Esophagus squamous epithelium (tissue), 5 donors: ENCODE measurements around the gene SYTL2. TPM values are rescaled to one million over a fixed set of nuclear protein-coding genes. Genes with fewer than 3 reads are reported as not detected.
"Not testable (repeated sequence)": the region's sequence is repeated elsewhere in the genome, so short reads cannot be mapped to it uniquely, and the experiment has no call there.

Source experiments
- DNase-seq: peaks from one replicate; lab custom pipeline; 2025; lab: John Stamatoyannopoulos, UW
- H3K27ac ChIP-seq, 4 donors: fragments of 200-600 bp; sonication (generic); one replicate each; pipeline ENCODE4 v1.5.1; 2016 to 2019; ENCODE audit warnings: mild to moderate bottlenecking in 1 of 4
- H3K27me3 ChIP-seq, 4 donors: fragments of 200-600 bp; sonication (generic); 1 replicate in 3 of 4; 2 replicates in 1 of 4; pipeline versions ENCODE4 v1.5.1 to v1.6.0; 2017 to 2021; ENCODE audit warnings: antibody characterized with exemption in 1 of 4
- H3K36me3 ChIP-seq, 3 donors: fragments of 200-600 bp; sonication (generic); one replicate each; pipeline ENCODE4 v1.5.1; 2016 to 2019
- H3K4me1 ChIP-seq, 3 donors: fragments of 200-600 bp; sonication (generic); one replicate each; pipeline ENCODE4 v1.5.1; 2017 to 2019
- H3K4me3 ChIP-seq, 4 donors: fragments of 200-600 bp; sonication (generic); 1 replicate in 3 of 4; 2 replicates in 1 of 4; pipeline ENCODE4 v1.5.1; 2016 to 2019; ENCODE audit warnings: mild to moderate bottlenecking in 2 of 4, moderate library complexity in 1 of 4
- H3K9me3 ChIP-seq, 3 donors: fragments of 200-600 bp; sonication (generic); one replicate each; pipeline ENCODE4 v1.5.1; 2016 to 2019
- POLR2A ChIP-seq, 4 donors: fragments of 450-650 bp; IDR thresholded peaks; one replicate each; pipeline ENCODE4 v1.6.1; 2017; ENCODE audit warnings: antibody characterized with exemption in 4 of 4, mild to moderate bottlenecking in 4 of 4, moderate library complexity in 3 of 4
- WGBS, 2 donors: methylation state at CpG; one replicate each; pipeline ENCODE4 v1.1.5; 2018; 5-methylcytosine and 5-hydroxymethylcytosine counted together
- intact Hi-C: fragments of 100-400 bp; cut with DNase I; formaldehyde crosslinking; loops from one replicate; pipeline ENCODE4 v1.15.0; 2022
- total RNA-seq, 4 donors: library from RNA; depleted of rRNA; stranded (reverse); fragments of >200 nt; gene quantifications; one replicate each; pipeline ENCODE4 v1.1.0, GENCODE V29; 2016
- TF ChIP-seq, protein P1 (sequence below), 6 experiments: fragments of 450-650 bp in 4 of 6; fragments of 200-600 bp in 2 of 6; sonication (generic) in 2 of 6; IDR thresholded peaks; one replicate each; pipeline ENCODE4 v1.5.1; 2016 to 2019; ENCODE audit warnings: antibody characterized with exemption in 6 of 6, mild to moderate bottlenecking in 4 of 6, moderate library complexity in 4 of 6
- donor health status: DM: yes; HTN: yes; CAD: no.

The SYTL2 gene
- total RNA-seq, 4 donors from 2014 or later = 8.8 to 16.0 (median 9.2) TPM

GRCh38 chr11:85847436-85847835, 36.5 kb upstream of the SYTL2 start:
- no peaks in the 10 kb centered on the region for H3K9me3 ChIP-seq
- H3K4me1 ChIP-seq = peaks cover 0 to 7% (median 3%) of the 10 kb centered on the region in 3 donors
- H3K27me3 ChIP-seq = no peaks in the 10 kb centered on the region
- H3K27ac ChIP-seq = no peak overlapping the region
- no peak for DNase-seq
- no peak overlapping the region for H3K4me3 ChIP-seq
- H3K36me3 ChIP-seq = no peaks in the 10 kb centered on the region
- no peak for TF ChIP-seq POLR2A (IDR thresholded peaks at IDR 0.05)
- TF ChIP-seq, protein P1, sequence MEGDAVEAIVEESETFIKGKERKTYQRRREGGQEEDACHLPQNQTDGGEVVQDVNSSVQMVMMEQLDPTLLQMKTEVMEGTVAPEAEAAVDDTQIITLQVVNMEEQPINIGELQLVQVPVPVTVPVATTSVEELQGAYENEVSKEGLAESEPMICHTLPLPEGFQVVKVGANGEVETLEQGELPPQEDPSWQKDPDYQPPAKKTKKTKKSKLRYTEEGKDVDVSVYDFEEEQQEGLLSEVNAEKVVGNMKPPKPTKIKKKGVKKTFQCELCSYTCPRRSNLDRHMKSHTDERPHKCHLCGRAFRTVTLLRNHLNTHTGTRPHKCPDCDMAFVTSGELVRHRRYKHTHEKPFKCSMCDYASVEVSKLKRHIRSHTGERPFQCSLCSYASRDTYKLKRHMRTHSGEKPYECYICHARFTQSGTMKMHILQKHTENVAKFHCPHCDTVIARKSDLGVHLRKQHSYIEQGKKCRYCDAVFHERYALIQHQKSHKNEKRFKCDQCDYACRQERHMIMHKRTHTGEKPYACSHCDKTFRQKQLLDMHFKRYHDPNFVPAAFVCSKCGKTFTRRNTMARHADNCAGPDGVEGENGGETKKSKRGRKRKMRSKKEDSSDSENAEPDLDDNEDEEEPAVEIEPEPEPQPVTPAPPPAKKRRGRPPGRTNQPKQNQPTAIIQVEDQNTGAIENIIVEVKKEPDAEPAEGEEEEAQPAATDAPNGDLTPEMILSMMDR (IDR thresholded peaks at IDR 0.05) = no peak
- intact Hi-C loops = no loop called here

GRCh38 chr11:85845124-85845631, 34.2 kb upstream of the SYTL2 start:
- no peak for DNase-seq
- Histone ChIP-seq H3K27ac (no peak overlapping the region), H3K36me3 (no peaks in the 10 kb centered on the region), H3K27me3 (no peaks in the 10 kb centered on the region), H3K4me3 (no peak overlapping the region), H3K4me1 (peaks cover 0 to 7% (median 3%) of the 10 kb centered on the region in 3 donors), H3K9me3 (no peaks in the 10 kb centered on the region)
- intact Hi-C loops = no loop called here
- WGBS, 2 donors = 83 to 92% methylated on average over 1 of the region's 1 CpG
- no peak for TF ChIP-seq POLR2A (IDR thresholded peaks at IDR 0.05)
- TF ChIP-seq, protein P1 (IDR thresholded peaks at IDR 0.05) = no peak

- Histone ChIP-seq H3K9me3 (no peaks in the 10 kb centered on the region), H3K27me3 (no peaks in the 10 kb centered on the region), H3K36me3 (no peaks in the 10 kb centered on the region), H3K27ac (no peak overlapping the region), H3K4me3 (no peak overlapping the region), H3K4me1 (peaks cover 0 to 7% (median 3%) of the 10 kb centered on the region in 3 donors)
- TF ChIP-seq POLR2A (IDR thresholded peaks at IDR 0.05) = no peak
- TF ChIP-seq, protein P1 (IDR thresholded peaks at IDR 0.05) = no peak
- intact Hi-C loops = no loop called here
- 33 to 39% methylated on average over 2 of the region's 2 CpGs for WGBS, 2 donors
- DNase-seq = no peak
Measured at GRCh38 chr11:85844439-85845123, 33.6 kb upstream of the SYTL2 start.

DNA sequence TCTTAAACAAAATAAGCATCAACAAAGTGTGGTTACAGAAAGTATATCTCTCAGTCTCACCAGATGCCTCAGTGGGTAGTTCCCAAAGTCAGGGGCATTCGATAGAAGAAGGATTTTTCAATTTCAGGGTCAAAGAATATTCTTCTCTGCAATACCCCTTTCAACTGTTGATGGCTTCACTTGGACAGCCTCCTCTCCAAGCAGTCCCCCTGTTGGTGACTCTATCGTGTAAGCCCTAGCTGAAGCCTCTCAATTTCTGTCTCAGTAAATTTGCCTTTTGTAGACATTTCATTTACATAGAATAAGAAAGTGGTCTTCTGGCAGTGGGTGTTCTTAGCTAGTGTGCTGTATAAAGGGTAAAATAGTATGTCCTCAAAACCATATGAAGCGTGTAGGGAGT, 33.0 kb upstream of the SYTL2 start:
- Histone ChIP-seq H3K27ac (no peak overlapping the region), H3K36me3 (no peaks in the 10 kb centered on the region), H3K27me3 (no peaks in the 10 kb centered on the region), H3K4me1 (peaks cover 0 to 7% (median 3%) of the 10 kb centered on the region in 3 donors), H3K9me3 (no peaks in the 10 kb centered on the region), H3K4me3 (no peak overlapping the region)
- 95% methylated on average over 3 of the region's 3 CpGs for WGBS, 2 donors
- intact Hi-C loops = no loop called here
- TF ChIP-seq, protein P1 (IDR thresholded peaks at IDR 0.05) = no peak
- TF ChIP-seq POLR2A (IDR thresholded peaks at IDR 0.05) = no peak
- no peak for DNase-seq

DNA sequence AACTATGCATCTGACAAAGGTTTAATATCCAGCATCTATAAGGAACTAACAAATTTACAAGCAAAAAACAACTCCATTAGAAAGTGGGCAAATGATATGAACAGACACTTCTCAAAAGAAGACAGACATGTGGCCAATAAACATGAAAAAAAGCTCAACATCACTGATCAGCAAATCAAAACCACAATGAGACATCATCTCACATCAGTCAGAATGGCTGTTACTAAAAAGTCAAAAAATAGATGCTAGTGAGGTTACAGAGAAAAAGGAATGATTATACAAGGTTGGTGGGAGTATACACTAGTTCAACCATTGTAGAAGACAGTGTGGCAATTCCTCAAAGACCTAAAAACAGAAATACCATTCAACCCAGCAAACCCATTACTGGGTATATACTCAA, 30.0 kb upstream of the SYTL2 start:
- DNase-seq, H3K36me3 ChIP-seq, intact Hi-C loops: not testable (repeated sequence)

More for the DNA sequence above, 30.0 kb upstream of the SYTL2 start:
- H3K9me3 ChIP-seq, H3K4me1 ChIP-seq, H3K27ac ChIP-seq, H3K4me3 ChIP-seq, H3K27me3 ChIP-seq: not testable (repeated sequence)
